Measurements from ENCODE around the gene ICE2.

Gene ICE2

GRCh38 chr15:60478566-60479360 is at the start of gene ICE2:
Gene ICE2, minus strand, starts transcription at chr15:60479142. Its CDS starts 1,165 bp downstream, at chr15:60477977.
- peak; percentile 88 to 92 for DNase-seq

DNA sequence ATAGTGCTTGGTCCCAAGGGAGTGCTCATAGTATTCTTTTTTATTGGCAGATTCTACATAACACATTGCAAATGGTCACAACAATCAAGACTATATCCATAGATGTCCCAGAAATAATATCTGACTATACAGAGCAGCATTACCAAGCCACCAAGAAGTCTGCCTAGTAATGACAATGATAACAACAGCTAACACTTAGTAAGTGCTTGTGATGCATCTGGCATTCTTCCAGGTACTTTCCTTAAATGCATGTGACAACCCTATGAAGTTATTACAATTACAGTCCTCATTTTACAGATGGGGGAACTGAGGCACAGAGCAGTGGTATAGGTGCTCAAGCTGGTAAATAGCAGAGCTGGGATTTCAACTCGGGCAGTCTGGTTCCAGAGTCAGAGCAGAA is 49.6 kb upstream of the ICE2 start:
- DNase-seq = no peak

DNA sequence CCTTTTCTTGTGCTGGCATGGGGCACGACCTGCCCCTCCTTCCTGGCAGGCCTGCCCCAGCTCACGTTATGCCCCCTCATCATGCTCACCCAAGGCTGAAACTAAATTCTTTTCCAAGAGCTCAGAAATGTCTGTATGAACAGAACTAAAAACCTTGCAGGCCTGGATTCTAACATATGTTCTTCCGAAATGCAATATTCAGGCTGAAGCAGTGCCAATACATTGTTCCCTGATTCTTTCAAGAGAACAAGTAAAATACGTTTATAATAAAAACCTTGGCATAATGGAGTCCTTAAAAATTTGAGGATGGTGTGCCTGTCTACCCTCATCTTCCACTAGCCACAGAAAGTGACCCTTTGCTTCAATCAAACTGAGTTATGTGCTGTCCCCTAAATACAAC is 48.5 kb upstream of the ICE2 start:
- DNase-seq = no peak

DNA sequence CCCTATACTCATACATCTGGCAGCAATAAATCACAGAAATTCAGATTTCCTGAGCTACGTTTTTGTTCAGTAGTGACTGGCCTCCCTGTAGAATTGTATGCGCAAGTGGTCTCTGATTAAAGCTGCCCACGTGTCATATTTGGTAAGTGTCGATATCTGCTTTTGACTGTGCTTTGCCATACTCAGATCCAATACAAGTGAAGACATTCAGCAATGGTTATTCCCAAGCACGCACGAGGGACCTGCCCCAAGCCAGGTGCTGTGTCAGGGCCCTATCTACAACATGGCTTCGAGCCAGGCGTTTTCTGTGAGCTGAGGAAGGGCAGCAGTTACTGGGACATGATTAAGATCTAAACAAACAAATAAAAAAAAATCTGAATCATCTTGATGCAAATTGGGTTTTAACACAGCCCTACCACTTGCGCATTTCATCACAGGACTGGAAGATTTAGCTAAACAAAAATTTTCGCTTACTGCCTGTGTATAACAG is 47.2 kb upstream of the ICE2 start:
- no peak for DNase-seq

- no peak for DNase-seq
Observed at GRCh38 chr15:60525341-60526039, 46.5 kb upstream of the ICE2 start.

GRCh38 chr15:60523056-60523455 is 44.1 kb upstream of the ICE2 start:
- DNase-seq = no peak

GRCh38 chr15:60520825-60521368 is 42.0 kb upstream of the ICE2 start:
- DNase-seq = peak; percentile 38 to 56

DNA sequence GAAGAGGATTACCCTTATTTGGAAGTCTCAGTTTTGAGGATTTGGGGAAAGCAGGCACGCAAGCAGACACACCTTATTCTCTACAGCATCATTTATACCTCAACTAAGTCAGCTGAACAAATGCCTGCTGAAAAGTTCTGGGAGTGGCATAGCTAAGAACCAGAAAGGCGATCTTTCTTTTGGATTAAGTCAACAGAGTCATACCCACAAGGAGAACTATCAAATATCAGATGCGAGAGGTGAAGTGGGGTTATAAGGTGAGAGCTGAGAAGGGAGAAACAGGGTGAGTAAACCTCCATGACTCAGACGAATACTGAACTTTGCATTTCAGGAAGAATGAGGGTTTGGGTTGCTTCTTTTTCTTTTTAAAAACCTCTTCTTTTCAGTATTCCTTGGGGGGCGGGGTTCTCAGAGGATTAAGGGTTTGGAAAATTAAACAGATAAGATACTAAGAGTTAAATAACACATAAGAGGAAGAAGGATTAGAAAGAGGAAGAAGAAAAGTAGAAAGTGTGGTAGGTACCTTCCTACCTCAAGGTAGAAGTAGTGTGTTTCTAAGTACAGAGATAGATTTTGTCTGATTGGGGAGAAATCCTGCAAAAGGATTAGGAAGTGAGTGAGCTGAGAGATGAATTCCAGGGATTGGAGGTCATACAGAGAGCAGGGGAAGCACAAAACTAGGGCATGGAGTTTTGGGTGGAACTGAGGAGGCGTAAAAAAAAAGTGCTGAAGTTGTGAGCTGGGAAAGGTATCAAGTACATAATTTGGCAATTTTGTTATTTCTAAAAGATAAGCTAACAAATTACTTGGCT is 41.3 kb upstream of the ICE2 start:
- DNase-seq = no peak

DNA sequence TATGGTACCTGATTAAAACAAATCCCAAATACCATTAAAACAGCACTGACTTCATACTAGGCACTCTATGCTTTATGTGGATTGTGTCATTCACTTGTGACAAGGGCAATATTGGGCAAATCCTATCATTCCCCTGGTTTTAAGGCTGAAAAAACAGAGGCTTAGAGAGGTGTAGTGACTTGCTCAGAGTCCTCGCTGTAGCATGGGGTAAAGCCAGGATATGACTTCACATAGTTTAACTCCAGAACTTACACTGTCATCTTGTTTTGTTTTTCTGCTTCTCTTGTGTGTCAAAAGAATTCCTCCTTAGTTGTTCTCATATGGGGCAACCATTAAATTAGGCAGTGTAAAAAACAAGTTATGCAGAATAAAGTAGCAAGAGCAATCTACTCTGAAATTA is 40.3 kb upstream of the ICE2 start:
- DNase-seq = no peak

GRCh38 chr15:60518511-60518910 is 39.6 kb upstream of the ICE2 start:
- DNase-seq = no peak

GRCh38 chr15:60514261-60514881 is 35.4 kb upstream of the ICE2 start:
- no peak for DNase-seq

DNA sequence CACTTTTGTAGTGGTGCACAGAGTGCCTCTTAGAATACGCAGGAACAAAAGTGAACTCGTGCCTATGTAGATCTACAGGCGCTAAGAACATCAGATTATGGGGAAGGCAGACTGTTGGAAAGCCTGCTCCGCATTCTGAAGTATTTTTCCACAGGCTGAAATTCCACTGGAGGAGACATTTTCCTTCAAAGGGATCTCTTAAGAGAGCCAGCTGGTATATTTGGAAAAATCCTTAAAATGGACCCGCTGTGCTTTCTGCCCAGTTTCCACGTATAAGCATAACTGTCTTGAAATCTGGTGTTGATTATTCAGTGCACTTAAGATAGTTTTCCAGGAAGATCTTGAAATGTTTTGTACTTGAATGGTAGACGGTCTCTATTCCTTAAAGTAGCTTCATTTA is 34.7 kb upstream of the ICE2 start:
- DNase-seq = no peak

- DNase-seq = no peak
Observed at GRCh38 chr15:60512937-60513336, 34.0 kb upstream of the ICE2 start.

- DNase-seq = no peak
Observed at GRCh38 chr15:60511351-60512031, 32.5 kb upstream of the ICE2 start.

- no peak for DNase-seq
Observed at GRCh38 chr15:60510006-60510405, 31.1 kb upstream of the ICE2 start.

DNA sequence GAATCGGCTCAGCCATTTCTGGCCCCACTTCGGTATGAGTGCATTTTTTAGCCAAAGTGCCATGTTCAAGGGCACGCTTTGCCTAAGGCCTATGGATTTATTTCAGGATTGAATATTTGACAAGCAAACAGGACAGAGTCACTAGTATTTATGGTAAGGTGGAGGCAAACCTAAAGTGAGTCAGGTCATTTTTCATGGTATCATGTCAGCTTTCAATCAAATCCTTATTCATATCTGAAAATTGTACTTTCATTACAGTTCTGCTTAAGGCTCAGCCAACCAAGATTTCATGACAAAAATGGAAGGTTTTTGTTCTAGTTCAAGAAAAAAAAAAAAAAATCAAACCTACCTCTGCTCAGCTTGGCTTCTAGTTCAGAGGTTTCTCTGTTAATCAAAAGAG is 30.5 kb upstream of the ICE2 start:
- DNase-seq = no peak

DNA sequence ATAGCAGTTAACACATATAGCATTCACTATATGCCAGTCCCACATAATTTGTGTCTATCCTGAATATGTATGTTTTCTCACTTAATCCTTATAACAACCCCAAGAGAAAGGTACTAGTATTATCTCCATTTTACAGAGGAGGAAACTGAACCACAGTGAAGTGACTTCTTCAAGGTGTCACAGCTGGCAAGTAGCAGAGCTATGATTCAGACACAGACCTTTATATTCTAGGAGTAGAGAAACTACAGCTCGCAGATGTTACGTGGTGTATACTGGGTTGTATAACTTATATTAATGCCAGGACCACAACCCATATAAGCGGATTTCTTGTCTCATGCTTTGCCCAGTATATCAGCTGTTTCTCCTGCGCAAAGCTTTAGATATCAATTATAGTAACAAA is 29.5 kb upstream of the ICE2 start:
- no peak for DNase-seq

- DNase-seq = peak; percentile 71 to 73
Observed at GRCh38 chr15:60507596-60508424, 28.9 kb upstream of the ICE2 start.

GRCh38 chr15:60496853-60497252 is 17.9 kb upstream of the ICE2 start:
- no peak for DNase-seq

DNA sequence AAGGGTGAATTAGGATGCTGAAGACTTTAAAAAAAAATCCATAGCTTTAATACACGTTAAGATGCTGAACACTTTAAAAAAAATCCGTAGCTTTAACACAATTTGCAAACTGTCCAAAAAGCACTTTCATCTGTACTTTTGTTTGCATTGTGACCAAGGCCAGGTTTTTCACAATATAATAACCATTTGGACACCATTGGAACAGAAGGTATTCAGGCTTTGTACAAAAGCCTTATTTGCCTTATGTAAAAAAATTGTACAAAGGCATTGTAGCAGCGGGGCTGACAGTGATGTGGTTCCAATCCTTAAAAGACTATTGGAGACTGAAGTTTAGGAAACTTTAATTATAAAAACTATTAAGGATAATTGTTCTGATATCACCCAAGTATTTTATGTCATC is 15.2 kb upstream of the ICE2 start:
- DNase-seq = no peak

DNA sequence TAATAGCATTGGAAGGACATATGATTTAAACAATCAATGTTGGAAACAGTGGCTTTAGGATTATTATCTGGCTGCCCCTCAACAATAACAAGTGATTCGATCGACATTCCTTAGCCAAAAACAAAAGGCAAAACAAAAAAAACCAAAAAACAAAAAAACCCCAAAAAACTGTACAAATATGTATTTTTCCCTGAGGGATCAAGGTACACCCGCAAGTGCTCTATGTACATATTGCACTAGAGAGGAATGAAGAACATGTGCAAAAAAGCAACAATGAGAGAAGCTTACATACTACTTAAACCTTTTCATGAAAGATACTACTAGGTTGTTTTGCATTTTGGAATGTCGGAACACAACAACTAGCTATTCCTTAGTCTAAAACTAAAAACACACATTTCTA is 14.2 kb upstream of the ICE2 start:
- DNase-seq = no peak

All from AML-193 (cell line).